Breast epithelium (tissue), 3 donors: ENCODE results near the gene SRC.

Source experiments
- CTCF ChIP-seq, 3 donors: fragments of 450-650 bp; IDR thresholded peaks; one replicate each; pipeline ENCODE4 v1.5.1; 2016 to 2017; ENCODE audit warnings: antibody characterized with exemption in 3 of 3, mild to moderate bottlenecking in 3 of 3, moderate library complexity in 3 of 3
- POLR2A ChIP-seq: fragments of 450-650 bp; IDR thresholded peaks from one replicate; pipeline ENCODE4 v1.6.1; 2016; ENCODE audit warnings: antibody characterized with exemption, mild to moderate bottlenecking, moderate library complexity

GRCh38 chr20:37447688-37448087 lies 101.7 kb downstream of the SRC start:
- no peak for TF ChIP-seq CTCF (IDR thresholded peaks at IDR 0.05)
- no peak for TF ChIP-seq POLR2A
